SK-N-SH (cell line): Measurements from ENCODE around the gene SHC3.

Experiments
- CTCF ChIP-seq: fragments of 200-600 bp; sonication (generic); IDR thresholded peaks from 2 replicates; pipeline ENCODE4 v1.6.1; 2017; ENCODE audit warnings: antibody characterized with exemption, mild to moderate bottlenecking, moderate library complexity
- EP300 ChIP-seq, 2 experiments: IDR thresholded peaks; 2 replicates each; pipeline versions ENCODE4 v1.4.0 to v1.6.1; 2012; ENCODE audit warnings: borderline replicate concordance in 1 of 2, low read depth in 1 of 2, low read length in 1 of 2
- EZH2phosphoT487 ChIP-seq: fragments of 200-600 bp; sonication (generic); IDR thresholded peaks from 2 replicates; pipeline ENCODE4 v1.6.1; 2017; ENCODE audit warnings: low read depth, mixed run types, mild to moderate bottlenecking, antibody characterized with exemption, moderate library complexity, borderline replicate concordance

DNA sequence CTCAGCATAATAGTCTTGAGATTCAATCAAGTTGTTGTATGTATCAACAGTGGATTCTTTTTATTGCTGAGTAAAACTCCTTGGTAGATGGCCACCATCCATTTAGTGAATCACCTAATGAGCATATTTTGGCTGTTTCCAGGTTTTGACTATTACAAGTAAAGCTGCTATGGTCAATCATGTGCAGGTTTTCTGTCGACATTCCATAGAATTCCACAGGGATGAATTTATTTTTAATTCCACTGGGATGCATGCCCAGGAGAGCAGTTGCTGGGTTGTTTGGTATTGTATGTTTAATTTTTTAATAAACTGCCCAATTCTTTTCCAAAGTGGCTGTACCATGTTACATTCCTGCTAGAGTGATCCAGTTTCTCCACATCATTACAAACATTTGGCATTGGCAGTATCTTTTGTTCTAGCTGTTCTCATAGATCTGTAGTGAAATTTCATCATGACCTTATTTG lies 197.8 kb downstream of the SHC3 start:
- TF ChIP-seq EP300 (IDR thresholded peaks at IDR 0.05; ENCODE audit: borderline replicate concordance in 1 of 2, low read depth in 1 of 2, low read length in 1 of 2): no peak
- no peak for TF ChIP-seq CTCF
- TF ChIP-seq EZH2phosphoT487: no peak
